Right renal pelvis (tissue), 4 donors: ENCODE measurements around the gene MAPK4. TPM values are rescaled to one million over a fixed set of nuclear protein-coding genes. Genes with fewer than 3 reads are reported as not detected.
"Not testable (repeated sequence)": the region's sequence is repeated elsewhere in the genome, so short reads cannot be mapped to it uniquely, and the experiment has no call there.

ENCODE experiments used
- DNase-seq, 4 donors: peaks; one replicate each; pipeline ENCODE4 v3.0.0-alpha.2; 2013; ENCODE audit warnings: low read depth in 4 of 4, low spot score in 3 of 4, missing footprints in 1 of 4
- polyA plus RNA-seq, 4 donors: library from polyadenylated mRNA; unstranded; fragments of 120-200 nt; gene quantifications; one replicate each; pipeline ENCODE4 v1.2.1, GENCODE V29; 2013; ENCODE audit not compliant: insufficient read length in 4 of 4

The MAPK4 gene
- polyA plus RNA-seq, 4 donors = 8.8 to 10.5 (median 10.1) TPM

DNA sequence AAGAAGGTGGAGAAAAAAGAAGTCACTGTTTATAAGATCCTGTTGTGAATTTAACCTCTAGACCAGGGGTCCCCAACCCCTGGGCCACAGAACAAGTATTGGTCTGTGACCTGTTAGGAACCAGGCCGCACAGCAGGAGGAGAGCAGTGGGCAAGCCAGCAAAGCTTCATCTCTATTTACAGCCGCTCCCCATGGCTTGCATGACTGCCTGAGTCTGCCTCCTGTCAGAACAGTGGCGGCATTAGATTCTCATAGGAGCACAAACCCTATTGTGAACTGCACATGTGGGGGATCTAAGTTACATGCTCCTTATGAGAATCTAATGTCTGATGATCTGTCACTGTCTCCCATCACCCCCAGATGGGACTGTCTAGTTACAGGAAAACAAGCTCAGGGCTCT is 13.3 kb downstream of the MAPK4 start:
- not testable (repeated sequence) for DNase-seq

DNA sequence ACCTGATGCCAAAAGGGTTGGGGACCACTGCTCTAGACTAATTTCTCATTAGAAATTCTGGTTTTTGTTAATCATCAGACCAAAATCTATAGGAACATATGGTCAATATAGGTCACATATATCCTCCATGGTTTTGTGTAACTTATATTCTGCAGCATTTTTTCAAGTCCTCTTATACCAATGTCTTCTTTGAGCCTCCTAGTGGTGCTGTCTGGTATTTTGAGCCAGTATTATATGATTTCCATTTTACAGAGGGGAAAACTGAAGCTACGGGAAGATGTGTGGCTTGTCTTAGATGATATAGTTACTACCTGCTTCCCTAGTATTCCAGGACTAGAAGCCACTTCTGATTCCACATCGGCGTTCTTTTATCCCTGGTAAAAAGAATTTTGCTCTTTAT is 13.8 kb downstream of the MAPK4 start:
- DNase-seq = no peak

DNA sequence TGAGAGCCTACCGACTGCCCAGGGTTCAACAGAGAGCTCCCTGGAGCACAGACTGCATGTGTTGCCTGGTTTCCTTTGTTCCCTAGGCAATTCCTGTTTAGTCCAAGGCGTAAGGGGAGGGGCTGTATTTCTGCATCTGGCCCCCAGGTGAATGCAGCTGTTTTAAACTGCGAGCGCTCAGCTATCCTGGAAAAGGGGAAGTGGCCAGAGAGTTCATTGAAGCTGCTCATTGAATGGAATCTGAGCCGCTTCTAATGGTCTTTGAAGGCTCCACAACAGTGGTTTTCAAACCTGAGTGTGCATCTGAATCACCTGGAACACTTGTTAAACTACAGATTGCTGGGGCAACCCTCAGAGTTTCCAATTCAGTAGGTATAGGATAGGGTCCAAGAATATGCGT is 18.1 kb downstream of the MAPK4 start:
- DNase-seq = no peak

DNA sequence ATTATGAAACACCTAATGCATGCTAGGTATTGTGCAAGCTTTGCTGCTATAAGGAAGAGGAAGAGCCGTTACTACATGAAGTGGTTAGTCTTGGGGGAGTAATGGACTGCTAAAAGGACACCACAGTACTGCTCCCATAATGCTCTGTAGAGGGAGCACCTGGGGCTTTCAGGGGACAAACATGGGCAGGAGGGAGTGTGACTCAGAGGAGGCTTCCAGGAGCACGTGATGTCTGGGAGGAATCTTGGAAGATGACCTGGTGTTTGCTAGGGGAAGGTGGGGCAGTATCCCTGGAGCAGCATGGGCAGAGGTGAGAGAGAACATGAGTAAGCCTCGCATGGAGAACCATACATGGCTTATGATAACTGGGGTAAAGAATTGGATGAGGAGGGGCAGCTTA is 18.8 kb downstream of the MAPK4 start:
- no peak for DNase-seq

DNA sequence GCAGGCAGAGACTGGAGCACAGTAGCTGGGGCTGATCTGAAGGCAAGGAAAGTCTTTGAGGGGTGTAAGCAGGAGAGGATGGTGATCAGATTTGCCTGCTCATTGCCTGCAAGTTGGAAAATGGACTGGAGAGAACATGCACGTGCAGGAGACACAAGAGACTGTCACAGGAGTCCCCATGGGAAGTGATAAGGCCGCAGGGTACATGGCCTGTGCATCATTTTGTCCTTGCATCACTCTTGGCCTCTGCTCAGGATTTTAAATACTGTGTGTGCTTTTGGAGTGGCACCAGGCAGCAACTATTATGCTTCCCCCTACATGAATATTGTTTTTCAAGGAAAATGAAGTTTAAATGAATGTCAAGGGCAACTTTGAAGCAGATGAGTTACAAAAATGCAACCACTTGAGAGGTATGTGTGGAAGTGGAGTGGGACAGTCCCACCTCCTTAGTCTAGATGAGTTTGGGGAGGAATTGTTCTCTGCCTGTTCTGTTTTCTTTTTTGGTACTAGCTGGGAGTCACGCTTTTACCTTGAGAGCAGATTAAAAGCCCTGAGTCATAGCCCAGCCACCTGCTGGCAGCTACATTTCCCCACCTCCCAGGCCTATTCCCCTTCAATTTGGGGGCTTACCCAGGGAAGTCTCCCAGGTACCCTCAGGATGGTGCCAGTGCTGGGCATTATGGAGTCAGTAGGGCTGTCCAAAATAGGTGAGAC is 19.3 kb downstream of the MAPK4 start:
- DNase-seq = no peak

DNA sequence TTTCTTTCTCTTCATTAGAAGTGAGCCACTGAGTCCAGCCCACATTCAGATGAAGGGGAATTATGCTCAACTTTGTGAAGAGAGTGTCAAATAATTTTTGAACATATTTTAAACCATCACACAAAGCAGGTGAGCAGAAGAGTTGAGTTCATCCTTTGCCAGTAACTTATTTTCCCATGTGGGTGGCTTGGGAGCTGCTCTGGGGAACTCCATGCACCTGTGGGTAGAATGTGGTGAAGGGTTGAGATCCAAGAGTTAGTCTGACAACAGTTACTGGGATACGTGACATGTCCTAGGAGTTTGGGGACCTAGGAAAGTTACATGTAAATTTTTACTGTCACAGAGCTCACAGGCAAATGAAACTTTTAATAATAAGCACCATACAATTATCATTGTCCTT is 21.6 kb downstream of the MAPK4 start:
- no peak for DNase-seq

DNA sequence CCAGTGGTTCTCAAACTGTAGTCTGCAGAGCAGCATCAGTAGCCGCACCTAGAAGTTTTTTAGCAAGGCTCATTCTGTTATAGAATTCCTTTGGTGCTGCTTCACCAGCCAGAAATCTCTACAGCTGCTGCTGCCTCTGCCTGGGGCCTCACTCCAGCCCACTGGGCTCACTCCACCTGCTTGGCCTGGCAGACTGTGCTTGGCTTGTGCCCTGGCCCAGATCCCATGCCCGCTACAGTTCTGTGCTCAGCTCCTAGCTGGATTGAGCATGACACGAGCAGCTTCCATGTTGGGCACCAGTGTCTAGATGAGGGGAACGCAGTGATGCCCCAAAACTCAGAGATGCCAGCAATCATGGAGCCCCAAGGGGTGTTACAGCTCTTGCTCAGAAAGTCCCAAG is 22.6 kb downstream of the MAPK4 start:
- no peak for DNase-seq

DNA sequence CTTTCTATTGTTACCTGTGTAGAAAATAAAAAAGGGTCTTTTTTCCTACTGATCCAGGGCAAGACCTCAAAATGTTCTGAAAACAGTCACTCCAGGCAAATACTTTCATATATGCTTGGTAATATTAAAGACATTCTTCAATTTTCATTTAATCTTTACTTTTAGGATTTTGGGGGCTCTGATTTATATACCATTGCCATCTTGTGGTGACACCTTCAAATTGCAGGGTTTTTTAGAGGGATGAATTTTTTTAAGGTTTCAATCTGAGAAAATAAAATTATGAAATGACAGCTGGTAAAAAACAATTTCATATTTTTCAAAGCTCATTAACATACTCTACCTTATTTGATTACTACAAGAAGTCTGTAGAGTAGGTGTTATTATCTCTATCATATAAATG is 26.8 kb downstream of the MAPK4 start:
- no peak for DNase-seq

DNA sequence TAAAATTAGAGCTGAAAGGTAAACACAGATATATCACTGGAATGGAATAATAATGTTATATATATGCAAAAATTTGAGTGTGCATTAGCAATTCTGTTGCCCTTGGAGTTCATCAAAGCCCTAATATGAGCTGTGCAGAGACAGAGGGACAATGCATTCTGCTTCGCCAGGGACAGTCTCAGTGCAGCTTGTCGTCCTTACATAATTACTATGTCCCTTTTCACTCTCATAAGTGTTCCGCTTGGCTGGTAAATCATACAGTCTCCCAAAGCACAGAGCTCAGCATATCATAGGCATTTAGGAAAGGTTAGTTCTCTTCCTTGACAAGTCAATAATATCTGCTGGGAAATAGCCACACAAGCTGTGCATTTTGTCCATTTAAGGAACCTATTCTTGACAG is 30.7 kb downstream of the MAPK4 start:
- no peak for DNase-seq

DNA sequence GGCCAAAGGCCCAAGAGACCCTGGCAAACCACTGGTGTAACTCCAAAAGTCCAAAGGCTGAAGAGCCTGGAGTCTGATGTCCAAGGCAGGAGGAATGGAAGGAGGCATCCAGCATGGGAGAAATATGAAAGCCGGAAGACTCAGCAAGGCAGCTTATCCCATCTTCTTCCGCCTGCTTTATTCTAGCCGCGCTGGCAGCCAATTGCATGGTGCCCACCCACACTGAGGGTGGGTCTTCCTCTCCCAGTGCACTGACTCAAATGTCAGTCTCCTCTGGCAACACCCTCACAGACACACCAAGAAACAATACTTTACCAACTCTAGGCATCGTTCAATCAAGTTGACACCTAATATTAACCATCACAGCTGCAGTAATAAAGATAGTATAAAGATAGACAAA is 34.1 kb downstream of the MAPK4 start:
- no peak for DNase-seq

DNA sequence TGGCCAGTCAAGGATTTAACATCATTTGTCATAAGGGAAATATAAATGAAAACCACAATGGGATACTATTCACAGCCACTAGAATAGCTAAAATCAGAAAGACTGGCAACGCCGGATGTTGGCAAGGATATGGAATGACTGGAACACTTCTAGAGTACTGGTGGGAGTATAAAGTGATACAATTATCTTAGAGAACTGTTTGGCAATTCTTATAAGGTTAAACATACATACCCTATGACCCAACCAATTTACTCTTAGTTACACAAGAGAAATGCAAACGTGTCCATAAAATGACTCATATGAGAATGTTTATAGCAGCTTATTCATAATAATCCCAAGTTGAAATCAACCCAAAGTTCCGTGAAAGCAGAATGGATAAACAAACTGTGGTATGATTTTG is 35.1 kb downstream of the MAPK4 start:
- DNase-seq = no peak

DNA sequence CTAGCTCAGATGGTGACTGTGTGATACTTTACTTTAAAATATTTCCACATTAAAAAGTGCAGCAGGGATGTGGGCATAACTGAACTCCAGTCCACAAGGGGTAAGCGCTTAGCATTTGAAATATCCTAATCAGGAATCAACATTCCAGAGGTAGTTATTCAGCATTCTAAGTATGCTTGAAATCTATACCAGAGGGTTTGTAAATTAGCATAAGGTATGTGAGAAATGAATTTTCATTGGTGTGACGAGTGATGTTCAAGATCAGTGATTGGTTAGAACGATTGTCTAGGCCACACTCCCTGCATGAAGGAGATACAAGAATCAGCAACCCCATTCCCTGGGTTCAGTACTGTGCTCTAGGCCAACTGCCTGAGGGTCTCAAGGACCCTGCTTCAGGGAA is 42.6 kb downstream of the MAPK4 start:
- DNase-seq = no peak

DNA sequence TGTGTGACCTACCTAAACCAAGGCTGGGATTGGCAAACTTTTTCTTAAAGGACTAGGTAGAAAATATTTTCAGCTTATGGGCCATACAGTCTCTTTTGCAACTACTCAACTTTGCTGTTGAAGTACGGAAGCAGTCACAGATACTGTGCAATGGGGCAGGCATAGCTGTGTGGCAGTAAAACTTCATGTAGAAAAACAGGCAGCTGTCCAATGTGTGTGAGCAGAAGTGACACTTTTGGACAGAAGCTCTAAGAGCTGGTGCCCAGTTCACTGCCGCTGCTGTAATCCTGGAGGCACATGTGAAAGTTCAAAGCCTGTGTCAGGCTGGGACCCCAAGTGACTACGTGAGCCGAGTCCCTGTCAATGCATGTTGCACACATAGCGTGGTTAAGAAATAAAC is 46.7 kb downstream of the MAPK4 start:
- DNase-seq = no peak

DNA sequence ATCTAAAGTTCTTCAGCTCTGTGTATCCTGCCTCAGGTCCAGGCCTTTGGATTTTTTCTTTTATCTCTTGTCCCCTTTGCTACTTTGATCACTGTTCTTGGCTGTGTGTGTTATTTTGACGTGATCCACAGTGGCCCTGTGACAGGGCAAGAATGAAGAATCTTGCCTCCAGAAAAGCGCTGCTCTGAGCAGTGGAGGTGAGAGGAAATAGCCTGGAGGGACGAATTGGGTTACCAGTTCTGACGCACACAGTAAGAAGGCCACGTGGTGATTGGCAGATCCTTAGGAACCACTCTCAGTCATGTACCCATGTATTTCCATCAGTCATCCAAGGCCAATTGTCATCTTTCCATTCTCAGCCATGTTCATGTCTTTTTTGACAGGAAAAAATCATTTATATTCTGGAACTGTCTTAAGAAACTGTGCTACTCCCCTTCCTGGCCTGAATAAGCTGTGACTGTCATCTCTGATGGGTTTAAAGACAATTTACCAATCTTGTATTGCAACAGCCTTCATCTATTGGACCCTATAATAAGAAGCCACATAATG is 47.6 kb downstream of the MAPK4 start:
- no peak for DNase-seq

DNA sequence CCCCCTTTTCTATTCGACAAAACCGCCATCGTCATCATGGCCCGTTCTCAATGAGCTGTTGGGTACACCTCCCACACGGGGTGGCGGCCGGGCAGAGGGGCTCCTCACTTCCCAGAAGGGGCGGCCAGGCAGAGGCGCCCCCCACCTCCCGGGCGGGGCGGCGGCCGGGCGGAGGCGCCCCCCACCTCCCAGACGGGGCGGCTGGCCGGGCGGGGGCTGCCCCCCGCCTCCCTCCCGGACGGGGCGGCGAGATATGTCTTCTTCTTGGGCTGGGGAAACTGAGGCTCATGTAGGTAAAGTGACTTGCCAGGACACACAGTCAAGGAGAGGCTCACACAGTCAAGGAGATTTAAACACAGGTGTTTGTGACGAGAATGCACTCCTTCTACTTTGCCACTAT is 49.3 kb downstream of the MAPK4 start:
- DNase-seq = not testable (repeated sequence)

DNA sequence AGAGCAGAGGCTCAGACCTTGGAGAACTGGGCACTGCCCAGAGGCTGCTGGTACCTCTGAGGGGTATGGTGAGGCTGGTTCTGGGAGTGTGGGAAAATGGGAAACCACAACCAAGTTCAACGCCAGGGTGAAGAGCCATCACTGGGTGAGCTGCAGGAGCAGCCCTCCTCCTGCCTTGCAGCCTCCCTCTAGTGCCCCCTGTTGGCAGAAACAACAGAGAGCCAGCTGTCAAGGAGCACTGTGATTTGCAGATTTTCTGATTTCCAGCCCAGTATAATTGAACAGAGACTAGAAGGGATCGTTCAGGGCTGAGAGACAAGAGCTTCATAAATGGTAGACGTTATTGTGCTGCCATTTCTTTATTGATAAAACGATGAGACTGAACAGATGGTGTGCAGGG is 50.5 kb downstream of the MAPK4 start:
- no peak for DNase-seq

DNA sequence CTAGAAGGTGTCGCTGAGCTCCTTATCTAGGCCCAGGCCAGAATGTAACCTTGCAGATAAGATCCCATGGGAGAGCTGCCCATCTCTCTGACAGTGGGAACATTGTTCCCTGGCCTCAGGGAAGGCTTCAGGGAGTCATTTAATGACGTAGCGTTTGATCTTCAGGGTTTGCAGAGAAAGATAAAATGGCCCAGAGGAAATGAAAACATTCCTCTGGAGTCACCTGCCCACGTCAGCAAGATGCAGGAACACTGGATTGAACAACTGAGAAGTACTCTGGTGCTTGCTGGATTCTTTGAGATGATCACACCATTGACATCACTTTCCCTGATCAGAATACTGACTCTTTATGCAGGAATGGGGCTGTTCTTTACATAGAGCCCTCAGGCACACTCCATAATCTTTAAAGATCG is 51.6 kb downstream of the MAPK4 start:
- no peak for DNase-seq

DNA sequence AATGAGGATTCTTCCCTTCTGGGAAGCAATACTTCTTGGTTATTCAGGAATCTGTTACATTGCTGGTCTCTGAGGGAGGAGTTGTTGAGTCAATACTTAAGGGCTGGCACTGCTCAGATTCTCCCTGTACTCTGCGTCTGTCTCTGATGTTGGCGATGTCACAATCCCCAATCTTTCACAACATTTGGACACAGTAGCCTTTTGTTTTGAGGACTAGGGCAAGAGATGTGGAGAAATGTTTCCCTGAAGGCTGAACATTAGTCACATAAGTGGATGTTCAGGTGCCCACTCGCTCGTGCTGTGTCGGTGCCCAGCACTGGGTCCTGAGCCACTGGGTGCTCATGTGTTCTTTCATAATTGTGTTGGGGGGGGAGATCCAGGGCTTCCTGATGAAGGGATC is 55.0 kb downstream of the MAPK4 start:
- no peak for DNase-seq

DNA sequence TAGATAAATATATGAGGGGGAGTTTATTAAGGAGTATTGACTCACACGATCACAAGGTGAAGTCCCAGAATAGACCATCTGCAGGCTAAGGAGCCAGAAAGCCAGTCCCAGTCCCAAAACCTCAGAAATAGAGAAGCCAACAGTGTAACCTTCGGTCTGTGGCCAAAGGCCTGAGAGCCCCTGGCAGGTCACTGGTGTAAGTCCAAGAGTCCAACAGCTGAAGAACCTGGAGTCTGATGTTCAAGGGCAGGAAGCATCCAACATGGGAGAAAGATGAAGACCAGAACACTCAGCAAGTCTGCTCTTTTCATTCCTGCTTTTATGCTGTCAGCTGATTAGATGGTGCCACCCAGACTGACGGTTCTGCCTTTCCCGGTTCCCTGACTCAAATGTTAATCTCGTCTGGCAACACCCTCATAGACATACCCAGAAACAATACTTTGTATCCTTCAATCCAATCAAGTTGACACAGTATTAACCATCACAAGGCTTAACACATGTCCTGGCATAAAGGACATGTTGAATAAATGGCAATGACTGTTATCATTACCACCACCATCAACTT is 56.7 kb downstream of the MAPK4 start:
- no peak for DNase-seq

DNA sequence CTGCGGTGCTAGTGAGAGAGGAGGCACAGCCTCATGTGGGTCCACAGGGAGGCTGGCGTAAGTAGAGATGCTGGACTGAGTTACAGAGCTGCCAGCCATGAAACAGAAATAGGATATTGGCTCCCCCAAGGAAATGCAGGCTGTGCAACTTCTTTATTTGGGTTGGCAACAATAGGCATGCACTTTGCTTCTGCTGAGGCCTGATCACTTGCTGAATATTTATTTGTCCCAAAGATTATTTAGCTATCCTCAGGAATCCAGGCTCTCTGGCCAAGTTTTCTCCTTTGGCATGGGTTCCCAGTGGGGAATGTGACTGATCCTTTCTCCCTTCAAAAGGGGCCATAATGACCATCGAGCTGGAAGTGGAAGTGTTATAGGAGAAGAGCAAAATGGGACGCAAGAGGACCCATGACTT is 60.0 kb downstream of the MAPK4 start:
- DNase-seq = no peak

DNA sequence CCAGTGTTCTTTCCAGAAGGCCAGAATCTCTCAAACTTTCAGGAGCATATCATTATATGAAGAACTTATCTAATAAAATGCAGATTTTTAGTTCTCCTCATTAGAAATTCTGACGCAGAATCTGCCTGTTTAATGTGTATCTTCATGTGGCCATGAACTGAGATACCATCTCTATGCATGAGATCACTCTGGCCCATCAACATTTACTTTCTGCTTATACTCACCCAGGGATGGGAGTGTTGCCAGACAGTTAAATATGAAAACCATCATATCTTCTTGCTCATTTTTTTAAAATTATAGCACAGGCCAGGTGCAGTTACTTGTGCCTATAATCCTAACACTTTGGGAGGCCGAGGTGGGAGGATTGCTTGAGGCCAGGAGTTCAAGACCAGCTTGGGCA is 60.4 kb downstream of the MAPK4 start:
- DNase-seq = no peak

DNA sequence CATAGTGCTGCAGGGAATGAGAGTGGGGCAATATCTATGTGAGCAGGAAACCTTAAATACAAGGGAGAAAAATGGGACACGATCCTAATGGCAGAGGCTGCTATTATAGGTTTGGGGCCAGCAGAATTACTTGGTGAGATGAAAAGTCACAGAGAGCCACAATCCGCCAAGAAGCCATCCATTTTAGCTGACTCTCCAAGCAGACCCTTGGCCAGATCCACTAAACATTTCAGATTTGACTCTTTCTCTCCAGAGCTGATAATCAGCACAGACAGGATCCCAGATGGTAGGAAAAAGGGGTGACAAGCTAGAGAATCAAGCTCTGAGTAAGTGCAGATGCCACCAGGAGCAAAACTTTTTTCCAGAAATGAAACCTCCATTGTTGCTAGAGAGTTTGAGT is 61.5 kb downstream of the MAPK4 start:
- no peak for DNase-seq

DNA sequence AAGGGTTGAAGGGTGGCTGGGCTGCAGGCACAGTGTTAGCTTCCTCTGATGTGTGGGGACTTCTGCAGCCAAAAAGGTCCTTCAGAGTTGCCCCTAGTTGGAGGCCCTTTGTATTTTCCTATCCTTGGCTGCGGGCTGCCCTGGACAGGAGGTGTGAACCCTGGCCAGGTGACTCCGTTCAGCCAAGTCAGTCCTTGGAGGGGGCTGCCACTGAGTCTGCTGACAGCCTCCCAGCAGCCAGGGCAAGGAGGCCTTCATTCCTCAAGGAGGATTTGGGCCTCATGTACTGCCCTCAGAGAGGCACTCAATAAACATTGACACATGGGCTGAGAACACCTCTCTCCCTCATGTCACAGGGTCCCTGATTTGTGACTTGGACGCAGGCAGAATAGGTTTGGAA is 62.4 kb downstream of the MAPK4 start:
- no peak for DNase-seq
